NCI-H146 treated with DMSO at 0.1 percent for 48 hours (cell line): ENCODE results near the gene CTSD.
"Not testable (repeated sequence)": the region's sequence is repeated elsewhere in the genome, so short reads cannot be mapped to it uniquely, and the experiment has no call there.

Experiments used
- DNase-seq: peaks from one replicate; lab custom pipeline; 2025; ENCODE audit not compliant: unreplicated experiment; lab: John Stamatoyannopoulos, UW

CTSD gene

DNA sequence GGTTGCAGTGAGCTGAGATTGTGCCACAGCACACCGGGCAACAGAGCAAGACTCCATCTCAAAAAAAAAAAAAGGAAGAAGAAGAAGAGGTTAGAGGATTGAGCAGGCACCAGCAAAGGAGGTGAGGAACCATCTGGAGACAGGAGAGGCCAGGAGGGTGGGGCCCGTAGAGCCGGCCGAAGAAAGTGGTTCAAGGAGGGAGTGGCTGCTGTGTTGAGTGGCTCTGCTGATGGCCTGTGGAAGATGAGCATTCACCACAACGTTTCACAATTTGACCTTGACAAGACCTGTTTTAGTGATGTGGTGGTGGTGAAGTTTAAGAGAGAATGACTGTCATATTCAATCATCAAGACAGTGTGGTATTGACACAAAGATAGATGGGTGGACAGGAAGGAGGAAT, 6.8 kb upstream of the CTSD start:
- no peak for DNase-seq

DNA sequence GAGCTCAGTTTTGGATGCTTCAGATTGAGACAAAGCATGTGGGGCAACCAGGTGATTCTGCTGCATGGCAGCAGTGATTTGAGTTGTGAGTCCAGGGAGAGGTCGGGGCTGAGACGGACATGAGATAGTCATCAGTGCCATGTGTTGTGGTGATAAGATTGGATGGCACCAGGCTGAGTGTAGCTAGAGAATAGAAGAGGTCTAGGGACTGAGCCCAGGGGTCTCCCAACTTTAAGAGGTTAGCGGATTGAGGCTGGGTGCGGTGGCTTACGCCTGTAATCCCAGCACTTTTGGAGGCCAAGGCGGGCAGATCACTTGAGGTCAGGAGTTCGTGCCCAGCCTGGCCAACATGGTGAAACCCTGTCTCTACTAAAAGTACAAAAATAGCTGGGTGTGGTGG, 6.3 kb upstream of the CTSD start:
- DNase-seq, result no peak

GRCh38 chr11:1769304-1769936, 5.7 kb upstream of the CTSD start:
- DNase-seq, result not testable (repeated sequence)

GRCh38 chr11:1768141-1768469, 4.4 kb upstream of the CTSD start:
- no peak for DNase-seq

- DNase-seq, result no peak
Observed at GRCh38 chr11:1767399-1768140, 3.8 kb upstream of the CTSD start.

DNA sequence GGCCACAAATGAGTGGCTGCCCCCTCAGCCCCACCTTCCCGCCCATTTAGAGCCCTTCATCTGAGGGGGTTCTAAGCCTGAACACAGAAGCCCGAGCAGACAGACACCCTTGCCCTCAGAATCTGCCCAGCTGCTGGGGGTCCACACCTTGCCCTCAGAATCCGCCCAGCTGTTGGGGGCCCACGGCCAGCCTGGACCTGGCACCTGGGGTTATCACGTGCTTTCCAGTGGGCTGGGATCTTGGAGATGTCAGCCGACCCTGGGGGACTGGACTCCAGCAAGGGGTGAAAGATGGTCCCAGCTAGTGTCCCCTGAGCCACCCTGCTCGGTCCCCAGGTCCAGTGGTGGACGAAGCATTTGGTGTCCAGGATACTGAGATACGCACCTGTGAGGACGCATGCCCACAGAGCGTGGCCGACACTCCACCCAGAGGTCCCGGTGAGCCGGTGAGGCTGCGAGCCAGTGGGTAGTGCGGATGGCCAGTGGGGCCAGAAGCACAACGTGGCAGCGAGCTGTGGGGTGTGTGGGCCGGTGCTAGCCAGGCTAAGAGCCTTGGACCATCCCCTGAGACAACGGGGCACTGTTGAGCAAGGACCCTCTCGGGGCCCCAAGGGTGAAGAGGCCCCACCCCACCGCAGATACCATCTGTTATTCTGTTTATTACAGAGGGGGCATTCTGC, 3.1 kb upstream of the CTSD start:
- no peak for DNase-seq

DNA sequence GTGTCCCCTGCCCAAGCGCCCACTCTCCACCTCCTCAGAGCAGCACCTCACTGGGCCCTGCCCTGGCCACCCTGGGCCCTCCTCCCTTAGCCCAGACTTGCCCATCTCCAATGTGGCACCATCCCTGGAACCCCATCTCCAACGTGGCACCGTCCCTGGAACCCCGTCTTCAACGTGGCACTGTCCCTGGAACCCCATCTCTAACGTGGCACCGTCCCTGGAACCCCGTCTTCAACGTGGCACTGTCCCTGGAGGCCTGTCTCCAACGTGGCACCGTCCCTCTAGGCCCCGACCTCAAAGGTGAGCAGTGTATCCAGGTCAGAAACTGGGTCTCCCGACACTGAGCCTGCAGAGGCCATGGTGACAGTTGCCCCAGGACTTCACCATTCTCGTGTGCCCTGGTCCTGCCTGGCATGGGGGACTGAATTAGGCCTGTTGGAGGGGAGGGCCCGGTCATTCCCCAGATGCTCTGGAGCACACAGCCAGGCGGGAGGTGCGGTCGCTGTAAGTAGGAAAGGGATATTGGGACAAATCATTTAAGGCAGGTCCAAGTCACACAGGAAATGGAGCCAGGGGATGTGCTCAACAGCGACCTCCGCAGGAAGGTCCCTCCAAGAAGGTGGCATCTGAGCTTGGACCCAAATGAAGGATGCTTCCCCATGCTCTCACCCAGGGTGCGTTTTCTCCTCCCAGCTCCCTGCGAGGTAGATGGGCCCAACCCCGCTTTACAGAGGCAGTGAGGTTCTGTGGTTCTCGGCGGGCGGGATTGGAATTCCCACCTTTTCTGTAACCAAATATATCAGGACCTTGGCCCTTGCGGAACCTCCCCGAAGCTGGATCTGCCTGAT, 2.4 kb upstream of the CTSD start:
- DNase-seq, result no peak

DNA sequence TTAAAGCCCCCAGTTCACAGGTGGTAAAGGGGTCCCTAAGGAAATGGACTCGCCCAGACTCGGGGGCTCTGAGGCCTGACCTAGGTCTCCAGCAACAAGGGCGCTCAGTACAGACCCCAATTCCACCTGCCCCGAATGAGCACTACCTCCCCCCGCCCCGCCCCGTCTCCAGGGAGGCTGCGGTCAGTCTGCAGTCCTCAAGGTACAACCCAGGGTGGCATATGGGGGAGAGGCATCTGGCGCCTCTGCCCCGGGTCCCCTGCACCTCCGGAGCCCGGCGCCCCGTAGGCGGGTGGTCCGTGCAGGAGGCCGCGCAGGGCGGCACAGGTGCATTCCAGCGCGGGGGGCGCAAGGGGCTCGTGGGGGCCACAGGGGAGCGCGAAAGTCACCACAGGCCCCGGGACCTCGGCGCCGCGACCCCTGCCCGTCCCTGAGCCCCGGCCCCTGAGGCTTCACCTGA, 361 bp downstream of the CTSD start:
- DNase-seq, result no peak

- DNase-seq, result no peak
Observed at GRCh38 chr11:1762537-1763302, 1.0 kb downstream of the CTSD start.

DNA sequence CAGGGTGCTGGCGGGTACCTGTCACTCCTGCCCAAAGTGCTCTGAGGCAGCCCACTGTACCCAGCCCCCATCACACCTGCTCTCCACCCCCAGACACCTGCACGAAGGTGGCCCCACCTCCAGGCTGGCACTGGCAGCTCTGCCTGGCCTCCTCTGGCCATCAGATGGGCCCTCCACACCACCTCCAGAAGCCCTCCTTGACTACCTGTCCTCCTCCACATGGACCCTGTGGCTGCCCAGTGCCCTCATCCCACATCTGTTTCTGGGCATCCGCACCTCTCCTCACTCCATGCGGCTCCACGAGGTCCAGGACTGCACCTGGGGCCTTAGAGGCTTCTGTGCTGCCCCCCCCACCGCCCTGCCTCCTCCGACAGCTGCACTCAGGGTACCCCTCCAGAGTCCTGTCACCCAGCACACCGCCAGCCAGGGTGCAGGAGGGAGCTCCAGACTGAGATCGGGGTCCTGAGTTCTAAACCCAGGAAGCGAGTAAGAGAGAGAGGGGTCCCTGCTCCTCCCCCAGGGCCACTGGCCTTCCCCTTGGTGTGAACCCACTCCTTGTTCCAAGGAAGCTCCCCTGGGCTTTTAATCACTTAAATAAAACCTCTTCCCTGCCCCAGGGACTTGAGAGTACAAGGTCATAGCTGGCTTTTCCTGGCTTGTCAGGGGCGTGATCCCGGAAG, 1.7 kb downstream of the CTSD start:
- DNase-seq, result no peak

GRCh38 chr11:1761110-1761856, 2.4 kb downstream of the CTSD start:
- DNase-seq, result no peak

DNA sequence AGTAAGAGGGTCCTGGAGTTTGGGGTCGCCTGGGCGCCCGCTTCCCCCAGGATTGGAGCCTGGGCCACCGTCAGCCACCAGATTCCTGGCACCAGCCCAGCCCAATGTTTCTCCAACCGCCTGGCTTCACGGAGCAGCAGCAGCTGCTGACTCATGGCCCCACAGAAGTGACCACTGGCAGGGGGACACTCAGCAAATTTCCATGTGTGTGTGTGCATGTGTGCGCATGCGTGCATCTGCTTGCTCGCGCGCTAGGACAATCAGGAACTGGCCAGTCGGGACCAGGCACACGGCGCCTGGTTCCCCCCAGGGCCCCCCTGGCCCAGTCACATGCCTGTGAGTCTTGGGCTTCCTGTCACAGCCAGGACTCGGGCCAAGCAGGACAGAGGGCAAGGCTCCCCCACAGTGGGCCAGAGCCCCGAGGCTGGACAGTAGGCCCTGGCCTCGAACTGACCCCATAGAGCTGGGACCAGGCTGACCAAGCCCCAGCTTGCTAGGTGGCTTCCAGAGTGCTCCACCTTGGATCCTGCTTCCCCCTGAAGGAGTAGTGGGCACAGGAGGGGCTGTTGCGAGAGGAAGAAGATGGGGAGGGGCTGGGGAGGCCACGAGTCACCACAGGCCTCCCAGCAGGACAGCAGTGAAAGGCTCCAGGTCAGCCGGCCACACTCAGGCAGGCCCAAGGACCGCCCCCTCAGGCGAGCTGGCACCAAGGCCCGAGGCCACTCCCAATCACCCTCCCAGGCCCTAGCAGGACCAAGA, 3.2 kb downstream of the CTSD start:
- DNase-seq, result no peak

DNA sequence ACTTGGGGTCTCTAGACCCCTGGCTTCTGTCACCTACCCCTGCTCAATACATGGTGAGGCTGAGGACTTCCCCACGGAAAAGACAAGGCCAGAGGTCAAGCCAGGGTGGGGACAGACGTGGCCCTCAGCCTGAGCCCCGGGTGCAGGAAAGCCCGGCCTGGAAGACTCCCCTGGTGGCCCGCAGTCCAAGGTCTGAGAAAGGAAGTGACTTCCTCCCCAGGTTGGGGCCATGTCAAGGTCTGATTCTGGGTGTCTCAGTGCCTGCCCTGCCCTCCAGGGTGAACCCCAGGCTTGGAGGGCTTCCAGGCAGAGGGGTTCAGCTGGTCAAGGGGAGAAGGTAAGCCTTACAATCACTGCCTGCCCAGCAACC, 3.9 kb downstream of the CTSD start:
- no peak for DNase-seq

- no peak for DNase-seq
Observed at GRCh38 chr11:1759151-1759850, 4.4 kb downstream of the CTSD start.

GRCh38 chr11:1758611-1759150, 5.0 kb downstream of the CTSD start:
- no peak for DNase-seq

GRCh38 chr11:1757861-1758610, 5.7 kb downstream of the CTSD start:
- no peak for DNase-seq
